WTC11 (cell line): ENCODE data around the gene EOMES. TPM values are rescaled to one million over a fixed set of nuclear protein-coding genes. Genes with fewer than 3 reads are reported as not detected.

Experiments
- ATAC-seq: fragments of 200-7000 bp; cut with Tn5 transposase; 2 replicates; pipeline ENCODE4 v1.10.0; 2021; ENCODE audit warnings: mild to moderate bottlenecking, moderate library complexity
- CTCF ChIA-PET: fragments of 300-600 bp; sonication (Branson Sonifier 250); formaldehyde crosslinking; loops from one replicate; lab custom pipeline; 2021; ENCODE audit warnings: antibody characterized with exemption; lab: Charles Lee
- POLR2A ChIA-PET: fragments of 350-600 bp; sonication (Branson Sonifier 250); formaldehyde crosslinking; loops from one replicate; lab custom pipeline; 2021; ENCODE audit warnings: antibody characterized with exemption; lab: Charles Lee
- DNase-seq: peaks from one replicate; pipeline ENCODE4 v3.0.0; 2021; ENCODE audit warnings: low spot score
- H3K27ac Mint-ChIP-seq: 2 replicates; pipeline ENCODE4 v1.8.0; 2021; ENCODE audit warnings: mixed read lengths
- H3K27me3 Mint-ChIP-seq: 2 replicates; pipeline ENCODE4 v1.8.0; 2021; ENCODE audit warnings: low read depth, mild to moderate bottlenecking, moderate library complexity, mixed read lengths
- H3K36me3 Mint-ChIP-seq: 2 replicates; pipeline ENCODE4 v1.8.0; 2021; ENCODE audit warnings: mixed read lengths
- H3K4me1 Mint-ChIP-seq: 2 replicates; pipeline ENCODE4 v1.8.0; 2022; ENCODE audit warnings: mixed read lengths
- H3K4me3 Mint-ChIP-seq: 2 replicates; pipeline ENCODE4 v1.8.0; 2021; ENCODE audit warnings: mild to moderate bottlenecking, moderate library complexity, mixed read lengths
- H3K9me3 Mint-ChIP-seq: 2 replicates; pipeline ENCODE4 v1.8.0; 2021; ENCODE audit warnings: mixed read lengths
- CREM ChIP-seq: sonication (generic); formaldehyde crosslinking; IDR thresholded peaks from 2 replicates; pipeline ENCODE4 v1.8.1; 2022; ENCODE audit warnings: mild to moderate bottlenecking, missing genetic modification reagents, moderate library complexity
- ELF4 ChIP-seq: sonication (generic); formaldehyde crosslinking; IDR thresholded peaks from 2 replicates; pipeline ENCODE4 v1.8.1; 2022; ENCODE audit warnings: low read depth, mild to moderate bottlenecking, moderate library complexity, missing genetic modification reagents
- ETV6 ChIP-seq: sonication (generic); formaldehyde crosslinking; IDR thresholded peaks from 2 replicates; pipeline ENCODE4 v1.8.1; 2022; ENCODE audit warnings: mild to moderate bottlenecking, missing genetic modification reagents
- MAX ChIP-seq: sonication (generic); formaldehyde crosslinking; IDR thresholded peaks from 2 replicates; pipeline ENCODE4 v1.8.0; 2022; ENCODE audit warnings: mild to moderate bottlenecking, missing genetic modification reagents
- NR3C1 ChIP-seq: sonication (generic); formaldehyde crosslinking; conservative IDR thresholded peaks from 2 replicates; pipeline ENCODE4 v1.8.1; 2023; ENCODE audit warnings: low read depth, mild to moderate bottlenecking, missing genetic modification reagents
- PRDM15 ChIP-seq: sonication (generic); formaldehyde crosslinking; IDR thresholded peaks from 2 replicates; pipeline ENCODE4 v1.8.0; 2022; ENCODE audit warnings: missing genetic modification reagents
- SMAD4 ChIP-seq: sonication (generic); formaldehyde crosslinking; IDR thresholded peaks from 2 replicates; pipeline ENCODE4 v1.8.0; 2022; ENCODE audit warnings: mild to moderate bottlenecking, missing genetic modification reagents
- SOX15 ChIP-seq: fragments of 250-450 bp; sonication (Bioruptor Pico); IDR thresholded peaks from 2 replicates; pipeline ENCODE4 v1.9.0; 2021; ENCODE audit warnings: mild to moderate bottlenecking
- STAT6 ChIP-seq: sonication (generic); formaldehyde crosslinking; conservative IDR thresholded peaks from 2 replicates; pipeline ENCODE4 v1.8.1; 2023; ENCODE audit warnings: mild to moderate bottlenecking, low read depth, missing genetic modification reagents, moderate library complexity
- TEAD4 ChIP-seq: sonication (generic); formaldehyde crosslinking; IDR thresholded peaks from 2 replicates; pipeline ENCODE4 v1.8.0; 2022; ENCODE audit warnings: mild to moderate bottlenecking, missing genetic modification reagents
- TP53 ChIP-seq: sonication (generic); formaldehyde crosslinking; IDR thresholded peaks from 2 replicates; pipeline ENCODE4 v1.8.1; 2023; ENCODE audit warnings: mild to moderate bottlenecking, missing genetic modification reagents
- ZNF121 ChIP-seq: sonication (generic); formaldehyde crosslinking; IDR thresholded peaks from 2 replicates; pipeline ENCODE4 v1.8.0; 2023; ENCODE audit warnings: missing genetic modification reagents
- ZNF263 ChIP-seq: sonication (generic); formaldehyde crosslinking; IDR thresholded peaks from 2 replicates; pipeline ENCODE4 v1.8.1; 2022; ENCODE audit warnings: low read depth, mild to moderate bottlenecking, moderate library complexity, missing genetic modification reagents
- ZNF317 ChIP-seq: sonication (generic); formaldehyde crosslinking; IDR thresholded peaks from 2 replicates; pipeline ENCODE4 v1.8.1; 2023; ENCODE audit warnings: low read depth, mild to moderate bottlenecking, moderate library complexity, missing genetic modification reagents, borderline replicate concordance
- ZNF532 ChIP-seq: fragments of 250-450 bp; sonication (Bioruptor Pico); IDR thresholded peaks from 2 replicates; pipeline ENCODE4 v1.9.0; 2021; ENCODE audit warnings: mild to moderate bottlenecking, borderline replicate concordance
- ZSCAN18 ChIP-seq: fragments of 250-450 bp; sonication (Bioruptor Pico); IDR thresholded peaks from 2 replicates; pipeline ENCODE4 v2.1.2; 2022; ENCODE audit warnings: mild to moderate bottlenecking, moderate library complexity
- total RNA-seq: library from RNA; stranded (reverse); gene quantifications from 3 replicates; pipeline ENCODE4 v1.2.3, GENCODE V29; 2021

Gene EOMES
- total RNA-seq, 1 experiment from 2014 or later = 1.4 TPM

- H3K27ac Mint-ChIP-seq = no peak overlapping the region
- ATAC-seq (no peak), DNase-seq (no peak)
- H3K27me3 Mint-ChIP-seq = no peaks in the 10 kb centered on the region; the same call in 1 of the 2 replicates
- H3K4me3 Mint-ChIP-seq = no peak overlapping the region
- peaks cover 8% of the 10 kb centered on the region for H3K9me3 Mint-ChIP-seq
- ChIA-PET POLR2A (no interaction called here), CTCF (no interaction called here)
- no peaks in the 10 kb centered on the region; the same call in 1 of the 2 replicates for H3K4me1 Mint-ChIP-seq
- TF ChIP-seq CREM (CRISPR knock-in tag) (no peak), ETV6 (no peak), NR3C1 (CRISPR knock-in tag) (no peak), ZNF263 (no peak), SOX15 (CRISPR knock-in tag) (no peak), TEAD4 (CRISPR knock-in tag) (no peak), ZNF121 (no peak), PRDM15 (no peak), ZNF532 (CRISPR knock-in tag) (no peak), MAX (no peak), TP53 (no peak), ZNF317 (CRISPR knock-in tag) (no peak), ZSCAN18 (CRISPR knock-in tag) (no peak), STAT6 (CRISPR knock-in tag) (no peak), SMAD4 (no peak), ELF4 (CRISPR knock-in tag) (no peak)
- no peaks in the 10 kb centered on the region for H3K36me3 Mint-ChIP-seq
Measured at GRCh38 chr3:27752926-27753325, 30.8 kb upstream of the EOMES start.
